K562 (cell line): ENCODE results near the gene ZNF740. TPM values are rescaled to one million over a fixed set of nuclear protein-coding genes. Genes with fewer than 3 reads are reported as not detected.
"Not testable (repeated sequence)": the region's sequence is repeated elsewhere in the genome, so short reads cannot be mapped to it uniquely, and the experiment has no call there.

ENCODE experiments used
- ATAC-seq: fragments of 200-7000 bp; cut with Tn5 transposase; 3 replicates; pipeline ENCODE4 v1.9.1; 2020; ENCODE audit warnings: moderate library complexity
- BruUV-seq: library from RNA; stranded (reverse); fragments of 400-500 nt; replicated peaks from 2 replicates; lab custom pipeline; 2021; lab: Mats Ljungman, UMichigan
- CTCF ChIA-PET: fragments of 300-600 bp; formaldehyde crosslinking; extraction: SDS; loops from one replicate; lab custom pipeline; 2021; ENCODE audit warnings: low intra/inter-chr PET ratio; lab: Yijun Ruan, JAX
- POLR2A ChIA-PET: fragments of 300-600, 350-650 bp; sonication (Branson Sonifier 250); formaldehyde crosslinking; extraction: SDS; loops from one replicate; lab custom pipeline; 2021; ENCODE audit warnings: antibody characterized with exemption, inconsistent platforms; lab: Yijun Ruan, JAX
- DNase-seq, 4 experiments: peaks; one replicate each; pipeline versions ENCODE4 v3.0.0 to v3.0.0-alpha.2; 2011 to 2018; ENCODE audit warnings: low spot score in 3 of 4, mixed read lengths in 3 of 4; ENCODE audit errors: extremely low read depth in 1 of 4
- FAIRE-seq: peaks from 2 replicates; lab custom pipeline; 2011; peaks lifted over from hg19 to GRCh38; lab: Jason Lieb, UNC
- H2AFZ ChIP-seq: 2 replicates; pipeline ENCODE4 v1.6.0; 2011; ENCODE audit warnings: low read depth, low read length, control low read depth, inconsistent platforms
- H3K27ac ChIP-seq: fragments of 200-600 bp; 3 replicates; pipeline ENCODE4 v1.8.0; 2011; ENCODE audit warnings: low read depth, mild to moderate bottlenecking, control low read depth, inconsistent platforms, low read length, moderate library complexity, mixed read lengths; ENCODE audit errors: extremely low read depth
- H3K27me3 ChIP-seq, 2 experiments: fragments of 300-600 bp in 1 of 2; 2 replicates in 1 of 2; 3 replicates in 1 of 2; pipeline versions ENCODE4 v1.6.0 to v1.8.0; 2011; ENCODE audit warnings: inconsistent platforms in 2 of 2, low read length in 2 of 2, mild to moderate bottlenecking in 1 of 2, mixed read lengths in 1 of 2, moderate library complexity in 1 of 2; ENCODE audit not compliant: control insufficient read depth in 2 of 2, insufficient read depth in 2 of 2
- H3K36me3 ChIP-seq: fragments of 300-600 bp; 3 replicates; pipeline ENCODE4 v1.8.0; 2011; ENCODE audit warnings: mild to moderate bottlenecking, low read length, inconsistent platforms; ENCODE audit not compliant: control insufficient read depth, insufficient read depth
- H3K4me1 ChIP-seq, 2 experiments: fragments of 200-600 bp in 1 of 2; replicated peaks in 1 of 2; 2 replicates in 1 of 2; 3 replicates in 1 of 2; pipeline versions ENCODE4 v1.5.1 to v1.8.0; 2011; ENCODE audit warnings: inconsistent platforms in 2 of 2, low read length in 2 of 2, mild to moderate bottlenecking in 1 of 2, mixed read lengths in 1 of 2, moderate library complexity in 1 of 2; ENCODE audit not compliant: control insufficient read depth in 2 of 2, insufficient read depth in 2 of 2
- H3K4me2 ChIP-seq: 2 replicates; pipeline ENCODE4 v1.6.1; 2011; ENCODE audit warnings: low read length, control low read depth, inconsistent platforms, mixed read lengths; ENCODE audit not compliant: insufficient read depth
- H3K4me3 ChIP-seq: fragments of 200-600 bp; sonication (generic), shearing (Covaris generic); 2 replicates; pipeline ENCODE4 v1.5.1; 2016; ENCODE audit warnings: control low read depth, inconsistent platforms
- H3K79me2 ChIP-seq: fragments of 200-600 bp; 3 replicates; pipeline ENCODE4 v1.8.0; 2011; ENCODE audit warnings: low read length, inconsistent platforms; ENCODE audit not compliant: control insufficient read depth, insufficient read depth
- H3K9ac ChIP-seq, 2 experiments: 2 replicates each; pipeline versions ENCODE4 v1.6.0 to v1.6.1; 2011; ENCODE audit warnings: low read depth in 2 of 2, low read length in 2 of 2, control low read depth in 1 of 2, inconsistent platforms in 1 of 2, mild to moderate bottlenecking in 1 of 2, mixed read lengths in 1 of 2; ENCODE audit not compliant: insufficient read depth in 1 of 2
- H3K9me1 ChIP-seq: one replicate; pipeline ENCODE4 v1.6.0; 2011; ENCODE audit warnings: inconsistent platforms, mild to moderate bottlenecking, low read length, moderate library complexity; ENCODE audit not compliant: control insufficient read depth, insufficient read depth
- H3K9me3 ChIP-seq: replicated peaks from 2 replicates; pipeline ENCODE4 v1.5.1; 2011; ENCODE audit warnings: low read depth, low read length, inconsistent platforms; ENCODE audit not compliant: control insufficient read depth, insufficient read depth
- H4K20me1 ChIP-seq: replicated peaks from 2 replicates; pipeline ENCODE4 v1.6.1; 2011; ENCODE audit warnings: low read length, inconsistent platforms, mixed read lengths; ENCODE audit not compliant: control insufficient read depth, insufficient read depth
- HLTF ChIP-seq: fragments of 450-650 bp; IDR thresholded peaks from 2 replicates; pipeline ENCODE4 v1.6.1; 2016
- KLF13 ChIP-seq: fragments of 450-650 bp; IDR thresholded peaks from 2 replicates; pipeline ENCODE4 v1.6.1; 2016; ENCODE audit warnings: missing genetic modification characterization, low read depth, mild to moderate bottlenecking, missing compliant biosample characterization, moderate library complexity, borderline replicate concordance
- KLF16 ChIP-seq: IDR thresholded peaks from 2 replicates; pipeline ENCODE4 v1.6.1; 2016; ENCODE audit warnings: antibody characterized with exemption
- PHF20 ChIP-seq: fragments of 450-650 bp; IDR thresholded peaks from 2 replicates; pipeline ENCODE4 v1.6.1; 2018; ENCODE audit not compliant: partially characterized antibody
- PTRF ChIP-seq: fragments of 450-650 bp; IDR thresholded peaks from 2 replicates; pipeline ENCODE4 v1.6.1; 2016; ENCODE audit warnings: mild to moderate bottlenecking, missing genetic modification characterization, missing compliant biosample characterization
- THRA ChIP-seq: fragments of 450-650 bp; IDR thresholded peaks from 2 replicates; pipeline ENCODE4 v1.6.1; 2017; ENCODE audit warnings: mild to moderate bottlenecking, moderate library complexity
- ZC3H4 ChIP-seq: sonication (generic); formaldehyde crosslinking; IDR thresholded peaks from 2 replicates; pipeline ENCODE4 v1.9.0; 2021; ENCODE audit warnings: missing genetic modification reagents, borderline replicate concordance
- ZNF511 ChIP-seq: sonication (generic); formaldehyde crosslinking; IDR thresholded peaks from 2 replicates; pipeline ENCODE4 v1.8.0; 2022; ENCODE audit warnings: mild to moderate bottlenecking, missing genetic modification reagents
- ZNF785 ChIP-seq: fragments of 250-450 bp; sonication (Bioruptor Pico); IDR thresholded peaks from 2 replicates; pipeline ENCODE4 v1.4.0; 2020; ENCODE audit warnings: mild to moderate bottlenecking
- WGBS: fragments of 100-300 bp; shearing (Covaris generic); methylation state at CpG from one replicate; pipeline ENCODE4 v1.1.6; 2016; ENCODE audit warnings: low coverage, mixed read lengths; ENCODE audit not compliant: insufficient coverage; ENCODE audit errors: missing lambda C conversion rate; 5-methylcytosine and 5-hydroxymethylcytosine counted together
- in situ Hi-C: fragments of 300-500 bp; cut with MboI; formaldehyde crosslinking; loops from 4 replicates; pipeline ENCODE4 v1.15.0; 2018; ENCODE audit warnings: inconsistent platforms, mixed read lengths
- intact Hi-C: fragments of 100-400 bp; cut with micrococcal nuclease; formaldehyde crosslinking; loops from 2 replicates; pipeline ENCODE4 v1.14.2; 2022
- polyA plus RNA-seq, 8 experiments: library from polyadenylated mRNA; depleted of rRNA in 4 of 8; stranded (reverse) in 5 of 8; unstranded in 3 of 8; fragments of >200 nt; fragmentation: Nextera tagmentation in 2 of 8; fragmentation: Illumina TruSeq in 1 of 8; extraction: Ambion mirVana in 2 of 8; extraction: Trizol in 1 of 8; gene quantifications; 2 replicates each; pipeline versions ENCODE4 v1.2.1 to v1.2.3, GENCODE V29; 2011 to 2014; ENCODE audit warnings: inconsistent platforms in 1 of 8, missing spikeins in 1 of 8
- total RNA-seq, 7 experiments: library from RNA; depleted of rRNA in 6 of 7; stranded (reverse); fragments of >200 nt in 6 of 7; fragmentation: Illumina TruSeq in 2 of 7; extraction: Trizol in 2 of 7; gene quantifications; 2 replicates each; pipeline versions ENCODE4 v1.2.1 to v1.2.3, GENCODE V29; 2011 to 2021; ENCODE audit warnings: low replicate concordance in 1 of 7

The ZNF740 gene
- total and polyA plus RNA-seq, 9 of the 15 experiments (the other 6 are each of a cell fraction or from before 2014, with no cell fraction given): 0.57 to 46.4 (median 18.6) TPM

- TF ChIP-seq ZC3H4 (CRISPR knock-in tag) (no peak), ZNF785 (CRISPR knock-in tag) (no peak)
Measured at GRCh38 chr12:53201177-53201541, 20.6 kb downstream of the ZNF740 start (continued).

- TF ChIP-seq PTRF (no peak), THRA (no peak), PHF20 (no peak), KLF16 (no peak), KLF13 (tag) (no peak), ZNF511 (CRISPR knock-in tag) (no peak), HLTF (no peak)
- H3K27me3 ChIP-seq: no peaks in the 10 kb centered on the region
- H3K27ac ChIP-seq: peak overlapping the region; percentile 60; the same call in 2 of the 3 replicates
- DNase-seq (no peak), FAIRE-seq (no peak), ATAC-seq (0 out of 3 replicates have a peak, but pooled peaks have one; percentile 20)
- H3K36me3 ChIP-seq: no peaks in the 10 kb centered on the region
- H3K4me1 ChIP-seq: peaks cover 26 to 30% of the 10 kb centered on the region in 2 experiments; a peak in 4 of 5 replicates
- POLR2A ChIA-PET: interaction anchor here (0.7 to 3.1 kb wide), 6 partner anchors 9 to 147 kb away, joined by 3 to 11 read pairs (median 4); no protein-coding TSS in a partner anchor
- H3K79me2 ChIP-seq: no peaks in the 10 kb centered on the region
- H2AFZ ChIP-seq: peak overlapping the region; percentile 23; the same call in 1 of the 2 replicates
- H3K9me1 ChIP-seq: no peaks in the 10 kb centered on the region
- in situ Hi-C loops (loop anchor here (10.0 kb wide), 1 partner anchor 137 kb away; no protein-coding TSS in a partner anchor), intact Hi-C loops (no loop called here)
- 38% methylated on average over 4 of the region's 4 CpGs for WGBS
- no peaks in the 10 kb centered on the region for H3K9me3 ChIP-seq
- no peak overlapping the region for H3K4me2 ChIP-seq
- H3K9ac ChIP-seq: no peak overlapping the region
- no peak overlapping the region for H3K4me3 ChIP-seq
- BruUV-seq: no TSS peak
- CTCF ChIA-PET: no interaction called here
- no peaks in the 10 kb centered on the region for H4K20me1 ChIP-seq
Measured at GRCh38 chr12:53201639-53202038, 21.1 kb downstream of the ZNF740 start.

- H4K20me1 ChIP-seq, H3K36me3 ChIP-seq, H3K9ac ChIP-seq, H3K9me3 ChIP-seq, H3K27me3 ChIP-seq, BruUV-seq, H3K79me2 ChIP-seq, CTCF ChIA-PET, H3K4me2 ChIP-seq, ATAC-seq, H3K9me1 ChIP-seq, intact Hi-C loops, DNase-seq, H3K27ac ChIP-seq, H3K4me3 ChIP-seq, FAIRE-seq, H2AFZ ChIP-seq: not testable (repeated sequence)
- WGBS: 73% methylated on average over 7 of the region's 7 CpGs
- in situ Hi-C loops: loop anchor here (10.0 kb wide), 1 partner anchor 138 kb away; no protein-coding TSS in a partner anchor
- H3K4me1 ChIP-seq: peaks cover 29 to 35% of the 10 kb centered on the region in 2 experiments; a peak in 4 of 5 replicates
- POLR2A ChIA-PET: interaction anchor here (0.8 to 2.5 kb wide), 3 partner anchors 12 to 18 kb away, joined by 3 to 5 read pairs (median 4); no protein-coding TSS in a partner anchor
Measured at GRCh38 chr12:53202316-53202715, 21.8 kb downstream of the ZNF740 start.
